ENCODE results near the gene AMIGO1.

Gene AMIGO1

GRCh38 chr1:109457819-109458218, 51.7 kb downstream of the AMIGO1 start:
- DNase-seq = no peak

GRCh38 chr1:109454497-109455133, 54.9 kb downstream of the AMIGO1 start:
- no peak for DNase-seq

All from hypothalamus (tissue), 51 donors.